Astrocyte of the spinal cord (primary cell): ENCODE measurements around the gene SLC38A5.
A peak's percentile ranks its signal among the peaks of the same experiment; 100 is the strongest.
"Not testable (repeated sequence)": the region's sequence is repeated elsewhere in the genome, so short reads cannot be mapped to it uniquely, and the experiment has no call there.

ENCODE experiments used
- DNase-seq: peaks from one replicate; pipeline ENCODE4 v3.0.0; 2011; ENCODE audit warnings: low read depth, low spot score
- H3K4me3 ChIP-seq: 2 replicates; pipeline ENCODE4 v1.5.1; 2011; ENCODE audit warnings: low read depth, mild to moderate bottlenecking, low read length, moderate library complexity
- CTCF ChIP-seq: IDR thresholded peaks from 2 replicates; pipeline ENCODE4 v1.5.1; 2012; ENCODE audit warnings: low read depth, mild to moderate bottlenecking, low read length, inconsistent platforms
- in situ Hi-C: cut with HindIII; loops from 2 replicates; pipeline ENCODE4 v1.10.0; 2017; ENCODE audit warnings: low sequenced_read_pairs

The SLC38A5 gene

DNA sequence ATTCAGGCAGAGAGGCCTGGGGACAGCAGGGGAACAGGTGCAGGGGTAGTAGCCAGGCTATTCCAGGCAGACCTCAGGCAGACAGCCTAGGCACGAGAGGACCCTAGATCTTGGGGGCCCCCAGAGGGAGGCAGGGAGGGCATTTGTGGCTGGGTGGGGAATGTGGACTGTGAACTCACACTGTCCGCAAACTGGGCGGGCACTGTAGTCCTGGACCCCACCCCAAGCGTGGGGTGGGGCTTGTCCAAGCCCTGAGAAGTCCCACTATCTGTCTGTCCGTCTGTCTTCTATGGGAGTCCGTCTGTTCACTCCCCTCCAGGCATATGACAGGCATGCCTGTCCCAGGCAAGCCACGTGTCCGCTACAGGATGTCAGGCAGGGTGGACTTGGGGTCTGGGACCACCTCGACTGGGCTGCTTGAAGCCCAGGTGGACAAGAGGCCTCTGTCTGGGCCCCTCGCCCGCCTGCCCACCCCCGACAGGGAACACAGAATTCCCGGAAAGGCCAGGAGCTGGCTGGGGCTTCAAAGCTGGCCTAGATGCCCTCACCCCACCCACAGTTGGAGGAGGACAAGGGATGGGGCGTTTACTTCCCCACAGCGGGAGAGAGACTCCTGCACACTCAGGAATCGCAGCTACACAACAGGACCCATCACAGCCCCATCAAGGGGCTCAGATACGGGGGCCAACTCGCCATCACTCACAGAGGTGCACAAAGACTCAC is at the start of gene SLC38A5:
SLC38A5 (minus strand) TSS at position 151 of the 723 bp plus-strand sequence. CDS start 2,336 bp downstream, outside the sequence.
- no peak for DNase-seq
- TF ChIP-seq CTCF: no peak
- in situ Hi-C loops: no loop called here
- peak within 1 kb of the TSS; percentile 23 for H3K4me3 ChIP-seq

- in situ Hi-C loops, DNase-seq, H3K4me3 ChIP-seq: not testable (repeated sequence)
These were observed 49.4 kb upstream of the SLC38A5 start for GRCh38 chrX:48519481-48519880.

DNA sequence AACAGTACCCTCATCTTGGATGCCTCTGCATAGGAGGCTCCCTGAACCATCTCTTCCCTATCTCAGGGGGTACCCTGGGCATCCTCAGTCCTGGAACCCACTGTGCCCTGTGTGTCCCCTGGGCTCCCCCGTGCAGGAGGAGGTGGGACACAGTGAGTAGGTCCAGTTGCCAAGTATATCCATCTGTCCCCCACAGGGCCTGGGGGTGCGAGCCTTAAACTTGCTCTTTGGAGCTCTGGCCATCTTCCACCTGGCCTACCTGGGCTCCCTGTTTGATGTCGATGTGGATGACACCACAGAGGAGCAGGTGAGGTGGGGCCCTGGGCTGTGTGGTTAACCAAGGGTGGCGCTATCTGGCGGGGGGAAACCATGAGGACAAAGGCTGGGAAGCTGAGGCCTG is 46.9 kb upstream of the SLC38A5 start:
- no peak overlapping the region for H3K4me3 ChIP-seq
- in situ Hi-C loops: no loop called here
- TF ChIP-seq CTCF: no peak
- no peak for DNase-seq

GRCh38 chrX:48516285-48516684 is 46.2 kb upstream of the SLC38A5 start:
- no peak overlapping the region for H3K4me3 ChIP-seq
- no peak for TF ChIP-seq CTCF
- in situ Hi-C loops: no loop called here
- DNase-seq: no peak

DNA sequence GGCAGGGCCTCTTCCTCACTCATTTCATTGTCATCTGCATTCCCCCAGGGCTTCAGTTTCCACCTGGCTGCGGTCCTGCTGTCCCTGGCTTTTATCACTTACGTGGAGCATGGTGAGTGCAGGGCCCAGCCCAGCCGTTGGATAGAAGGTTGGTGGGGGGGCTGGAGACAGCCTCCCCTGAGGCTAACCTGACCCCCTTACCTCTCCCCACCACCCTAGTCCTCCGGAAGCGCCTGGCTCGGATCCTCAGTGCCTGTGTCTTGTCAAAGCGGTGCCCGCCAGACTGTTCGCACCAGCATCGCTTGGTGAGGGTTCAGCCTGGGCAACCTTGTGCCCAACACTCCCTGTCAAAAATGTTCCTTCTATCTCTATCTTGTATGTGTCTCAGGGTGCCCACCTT is 45.8 kb upstream of the SLC38A5 start:
- in situ Hi-C loops: no loop called here
- TF ChIP-seq CTCF: no peak
- no peak overlapping the region for H3K4me3 ChIP-seq
- no peak for DNase-seq

DNA sequence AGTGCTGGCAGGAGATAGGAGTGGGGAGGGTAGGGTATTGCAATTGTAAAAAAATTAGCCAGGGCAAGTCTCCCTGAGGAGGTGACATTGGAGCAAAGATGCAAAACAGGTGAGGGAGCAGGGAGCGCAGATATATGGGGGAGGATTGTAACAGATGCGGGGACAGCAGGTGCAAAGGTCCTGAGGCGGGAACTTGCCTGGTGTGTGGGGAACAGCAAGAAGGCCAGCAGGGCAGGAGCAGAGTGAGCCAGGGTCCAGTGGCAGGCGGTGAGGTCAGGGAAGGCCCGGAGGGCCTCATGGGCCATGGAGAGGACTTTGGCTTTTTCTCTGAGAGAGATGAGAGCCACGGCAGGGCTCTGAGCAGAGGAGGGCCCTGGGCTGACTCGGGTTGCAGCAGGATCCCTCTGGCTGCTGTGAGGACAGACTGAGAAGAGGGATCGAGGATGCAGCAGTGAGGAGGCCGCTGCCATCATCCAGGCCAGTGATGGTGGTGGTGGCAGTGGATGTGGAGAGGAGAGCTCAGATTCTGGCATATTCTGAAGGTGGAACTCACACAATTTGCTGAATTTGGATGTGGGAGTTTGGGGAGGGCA is 44.9 kb upstream of the SLC38A5 start:
- in situ Hi-C loops: no loop called here

More for the DNA sequence above, 44.9 kb upstream of the SLC38A5 start:
- TF ChIP-seq CTCF: no peak
- no peak for DNase-seq
- no peak overlapping the region for H3K4me3 ChIP-seq
